Gastrocnemius medialis (tissue), 4 donors: ENCODE measurements around the gene ELK3. TPM values are rescaled to one million over a fixed set of nuclear protein-coding genes. Genes with fewer than 3 reads are reported as not detected.

Experiments
- ATAC-seq, 2 donors: fragments of 150-250 bp; one replicate each; pipeline ENCODE4 v1.9.1; 2016
- DNase-seq, 2 donors: peaks; one replicate each; pipeline ENCODE4 v3.0.0-alpha.2; 2019
- H3K27ac ChIP-seq, 4 donors: fragments of 200-600 bp; sonication (generic); 1 replicate in 1 of 4; 2 replicates in 3 of 4; pipeline ENCODE4 v1.5.1; 2016 to 2018; ENCODE audit warnings: mild to moderate bottlenecking in 2 of 4, moderate library complexity in 1 of 4
- H3K27me3 ChIP-seq, 3 donors: fragments of 200-600 bp; sonication (generic) in 2 of 3; 1 replicate in 1 of 3; 2 replicates in 2 of 3; pipeline versions ENCODE4 v1.5.1 to v1.6.0; 2016 to 2019; ENCODE audit warnings: mild to moderate bottlenecking in 1 of 3, moderate library complexity in 1 of 3
- H3K36me3 ChIP-seq, 2 donors: fragments of 200-600 bp; sonication (generic) in 1 of 2; one replicate each; pipeline ENCODE4 v1.5.1; 2017 to 2018
- H3K4me1 ChIP-seq, 2 donors: fragments of 200-600 bp; sonication (generic) in 1 of 2; one replicate each; pipeline ENCODE4 v1.5.1; 2016 to 2017; ENCODE audit warnings: mild to moderate bottlenecking in 2 of 2
- H3K4me3 ChIP-seq, 4 donors: fragments of 200-600 bp; sonication (generic) in 3 of 4; 1 replicate in 1 of 4; 2 replicates in 3 of 4; pipeline ENCODE4 v1.5.1; 2016 to 2019; ENCODE audit warnings: mild to moderate bottlenecking in 2 of 4
- H3K9me3 ChIP-seq, 3 donors: fragments of 200-600 bp; sonication (generic) in 2 of 3; 1 replicate in 1 of 3; 2 replicates in 2 of 3; pipeline ENCODE4 v1.5.1; 2016 to 2019
- CTCF ChIP-seq, 5 experiments: fragments of 450-650 bp in 3 of 5; fragments of 200-600 bp in 2 of 5; sonication (generic) in 2 of 5; IDR thresholded peaks in 4 of 5; conservative IDR thresholded peaks in 1 of 5; 1 replicate in 4 of 5; 2 replicates in 1 of 5; pipeline ENCODE4 v1.5.1; 2016 to 2019; ENCODE audit warnings: antibody characterized with exemption in 5 of 5, mild to moderate bottlenecking in 3 of 5, moderate library complexity in 3 of 5
- POLR2A ChIP-seq, 2 donors: fragments of 450-650 bp; IDR thresholded peaks; one replicate each; pipeline ENCODE4 v1.6.1; 2017; ENCODE audit warnings: antibody characterized with exemption in 2 of 2, mild to moderate bottlenecking in 2 of 2, moderate library complexity in 2 of 2
- in situ Hi-C, 4 donors: fragments of 200-750 bp; cut with MboI; loops; one replicate each; pipeline versions ENCODE4 v1.15.0 to v1.8.0; 2017; ENCODE audit warnings: low sequenced_read_pairs in 4 of 4
- intact Hi-C: fragments of 100-400 bp; cut with DNase I; formaldehyde crosslinking; loops from one replicate; pipeline ENCODE4 v1.15.1; 2023; ENCODE audit warnings: low total_unique reads
- total RNA-seq, 4 donors: library from RNA; depleted of rRNA; stranded (reverse); fragments of >200 nt; gene quantifications; one replicate each; pipeline versions ENCODE4 v1.1.0 to v1.2.3, GENCODE V29; 2016

Gene ELK3
- total RNA-seq, 4 donors from 2014 or later, result 3.7 to 6.6 (median 4.9) TPM

GRCh38 chr12:96194971-96195844, 1.0 kb downstream of the ELK3 start:
- TF ChIP-seq CTCF (IDR thresholded peaks at IDR 0.05 in 4 of 5, conservative IDR thresholded peaks at IDR 0.05 in 1 of 5) (no peak), POLR2A (IDR thresholded peaks at IDR 0.05) (no peak)
- Histone ChIP-seq H3K4me1 (no peaks in the 10 kb centered on the region), H3K36me3 (no peaks in the 10 kb centered on the region), H3K9me3 (no peaks in the 10 kb centered on the region), H3K27ac (peak overlapping the region; percentile 45 to 67 (median 66)), H3K27me3 (peaks cover 2 to 16% (median 11%) of the 10 kb centered on the region in 3 donors), H3K4me3 (peak overlapping the region; percentile 53 to 75 (median 61))
- intact Hi-C loops (no loop called here), in situ Hi-C loops (no loop called here)
- DNase-seq (no peak), ATAC-seq (no peak)

GRCh38 chr12:96195845-96196451, 1.8 kb downstream of the ELK3 start:
- H3K27me3 ChIP-seq, result peaks cover 2 to 16% (median 11%) of the 10 kb centered on the region in 3 donors
- H3K9me3 ChIP-seq, result no peaks in the 10 kb centered on the region
- intact Hi-C loops, result no loop called here
- no peaks in the 10 kb centered on the region for H3K4me1 ChIP-seq
- TF ChIP-seq POLR2A (IDR thresholded peaks at IDR 0.05) (no peak), CTCF (IDR thresholded peaks at IDR 0.05 in 4 of 5, conservative IDR thresholded peaks at IDR 0.05 in 1 of 5) (no peak)
- ATAC-seq (no peak), DNase-seq (no peak)
- H3K36me3 ChIP-seq, result no peaks in the 10 kb centered on the region
- H3K27ac ChIP-seq, result peak overlapping the region; percentile 45 to 67 (median 66)
- peak overlapping the region; percentile 53 to 75 (median 61) for H3K4me3 ChIP-seq
- in situ Hi-C loops, result no loop called here

GRCh38 chr12:96196781-96197180, 2.6 kb downstream of the ELK3 start:
- intact Hi-C loops, result no loop called here
- H3K4me1 ChIP-seq, result no peaks in the 10 kb centered on the region
- peak overlapping the region in 3 of 4 donors; percentile 17 to 63 (median 53) for H3K4me3 ChIP-seq

More at GRCh38 chr12:96196781-96197180, 2.6 kb downstream of the ELK3 start:
- peaks cover 2 to 14% (median 11%) of the 10 kb centered on the region in 3 donors for H3K27me3 ChIP-seq
- in situ Hi-C loops, result no loop called here
- TF ChIP-seq POLR2A (IDR thresholded peaks at IDR 0.05) (no peak), CTCF (IDR thresholded peaks at IDR 0.05 in 4 of 5, conservative IDR thresholded peaks at IDR 0.05 in 1 of 5) (no peak)
- ATAC-seq (no peak), DNase-seq (no peak)
- no peaks in the 10 kb centered on the region for H3K36me3 ChIP-seq
- H3K9me3 ChIP-seq, result no peaks in the 10 kb centered on the region
- peak overlapping the region; percentile 45 to 67 (median 66) for H3K27ac ChIP-seq
